ENCODE measurements around the gene ZEB2. TPM values are rescaled to one million over a fixed set of nuclear protein-coding genes. Genes with fewer than 3 reads are reported as not detected.

ZEB2 gene
- total RNA-seq, 2 donors from 2014 or later, result 49.5 to 61.1 TPM

GRCh38 chr2:144507441-144508171, 12.3 kb downstream of the ZEB2 start:
- ATAC-seq (no peak), DNase-seq (no peak)
- Mint-ChIP-seq H3K4me1 (peaks cover 10% of the 10 kb centered on the region), H3K27me3 (peaks cover 56% of the 10 kb centered on the region), H3K36me3 (ENCODE audit: low read depth) (no peaks in the 10 kb centered on the region), H3K4me3 (no peak overlapping the region), H3K27ac (peak overlapping the region; percentile 9)
- H3K9me3 ChIP-seq (ENCODE audit: control insufficient read depth, low read length, poor library complexity, severe bottlenecking), result no peaks in the 10 kb centered on the region

GRCh38 chr2:144505245-144505831, 14.6 kb downstream of the ZEB2 start:
- H3K36me3 Mint-ChIP-seq (ENCODE audit: low read depth), result no peaks in the 10 kb centered on the region
- no peak for DNase-seq
- H3K27me3 Mint-ChIP-seq, result peaks cover 46% of the 10 kb centered on the region
- no peak overlapping the region for H3K4me3 Mint-ChIP-seq
- H3K9me3 ChIP-seq (ENCODE audit: control insufficient read depth, low read length, poor library complexity, severe bottlenecking), result no peaks in the 10 kb centered on the region
- ATAC-seq, result peak; percentile 32
- peaks cover 3% of the 10 kb centered on the region for H3K4me1 Mint-ChIP-seq
- no peak overlapping the region for H3K27ac Mint-ChIP-seq

GRCh38 chr2:144504218-144504641, 15.7 kb downstream of the ZEB2 start:
- Mint-ChIP-seq H3K27me3 (peaks cover 41% of the 10 kb centered on the region), H3K36me3 (ENCODE audit: low read depth) (no peaks in the 10 kb centered on the region), H3K4me3 (no peak overlapping the region), H3K27ac (no peak overlapping the region), H3K4me1 (peaks cover 3% of the 10 kb centered on the region)
- DNase-seq (no peak), ATAC-seq (no peak)
- H3K9me3 ChIP-seq (ENCODE audit: control insufficient read depth, low read length, poor library complexity, severe bottlenecking), result no peaks in the 10 kb centered on the region

GRCh38 chr2:144503242-144503641, 16.7 kb downstream of the ZEB2 start:
- Mint-ChIP-seq H3K27me3 (peaks cover 31% of the 10 kb centered on the region), H3K36me3 (ENCODE audit: low read depth) (no peaks in the 10 kb centered on the region), H3K4me1 (peaks cover 3% of the 10 kb centered on the region), H3K4me3 (no peak overlapping the region), H3K27ac (no peak overlapping the region)
- ATAC-seq, result no peak
- no peak for DNase-seq
- H3K9me3 ChIP-seq (ENCODE audit: control insufficient read depth, low read length, poor library complexity, severe bottlenecking), result no peaks in the 10 kb centered on the region

- no peaks in the 10 kb centered on the region for H3K9me3 ChIP-seq (ENCODE audit: control insufficient read depth, low read length, poor library complexity, severe bottlenecking)
- DNase-seq (no peak), ATAC-seq (no peak)
- Mint-ChIP-seq H3K4me1 (peaks cover 3% of the 10 kb centered on the region), H3K36me3 (ENCODE audit: low read depth) (no peaks in the 10 kb centered on the region), H3K4me3 (no peak overlapping the region), H3K27me3 (peaks cover 22% of the 10 kb centered on the region), H3K27ac (no peak overlapping the region)
Measured at GRCh38 chr2:144502369-144502768, 17.6 kb downstream of the ZEB2 start.

- Mint-ChIP-seq H3K27ac (no peak overlapping the region), H3K4me1 (peaks cover 3% of the 10 kb centered on the region), H3K4me3 (no peak overlapping the region), H3K36me3 (ENCODE audit: low read depth) (no peaks in the 10 kb centered on the region), H3K27me3 (peaks cover 19% of the 10 kb centered on the region)
- DNase-seq (no peak), ATAC-seq (no peak)
- H3K9me3 ChIP-seq (ENCODE audit: control insufficient read depth, low read length, poor library complexity, severe bottlenecking), result no peaks in the 10 kb centered on the region
Measured at GRCh38 chr2:144501627-144502026, 18.3 kb downstream of the ZEB2 start.

GRCh38 chr2:144501118-144501517, 18.8 kb downstream of the ZEB2 start:
- no peak overlapping the region for H3K27ac Mint-ChIP-seq
- H3K9me3 ChIP-seq (ENCODE audit: control insufficient read depth, low read length, poor library complexity, severe bottlenecking), result no peaks in the 10 kb centered on the region
- peaks cover 3% of the 10 kb centered on the region for H3K4me1 Mint-ChIP-seq
- no peaks in the 10 kb centered on the region for H3K36me3 Mint-ChIP-seq (ENCODE audit: low read depth)
- H3K4me3 Mint-ChIP-seq, result no peak overlapping the region
- ATAC-seq (no peak), DNase-seq (no peak)
- H3K27me3 Mint-ChIP-seq, result peaks cover 19% of the 10 kb centered on the region

GRCh38 chr2:144500563-144500962, 19.4 kb downstream of the ZEB2 start:
- Mint-ChIP-seq H3K4me3 (no peak overlapping the region), H3K36me3 (ENCODE audit: low read depth) (no peaks in the 10 kb centered on the region), H3K27ac (no peak overlapping the region), H3K27me3 (peaks cover 19% of the 10 kb centered on the region), H3K4me1 (peaks cover 3% of the 10 kb centered on the region)
- no peak for DNase-seq
- no peaks in the 10 kb centered on the region for H3K9me3 ChIP-seq (ENCODE audit: control insufficient read depth, low read length, poor library complexity, severe bottlenecking)
- no peak for ATAC-seq

GRCh38 chr2:144498277-144498676, 21.6 kb downstream of the ZEB2 start:
- no peaks in the 10 kb centered on the region for H3K9me3 ChIP-seq (ENCODE audit: control insufficient read depth, low read length, poor library complexity, severe bottlenecking)
- Mint-ChIP-seq H3K4me1 (peaks cover 2% of the 10 kb centered on the region), H3K4me3 (no peak overlapping the region), H3K27me3 (peaks cover 8% of the 10 kb centered on the region), H3K27ac (no peak overlapping the region), H3K36me3 (ENCODE audit: low read depth) (no peaks in the 10 kb centered on the region)
- DNase-seq, result no peak
- ATAC-seq, result no peak

GRCh38 chr2:144496977-144497598, 22.8 kb downstream of the ZEB2 start:
- no peaks in the 10 kb centered on the region for H3K9me3 ChIP-seq (ENCODE audit: control insufficient read depth, low read length, poor library complexity, severe bottlenecking)
- Mint-ChIP-seq H3K36me3 (ENCODE audit: low read depth) (no peaks in the 10 kb centered on the region), H3K27ac (peak overlapping the region; percentile 67), H3K27me3 (peaks cover 18% of the 10 kb centered on the region), H3K4me3 (no peak overlapping the region), H3K4me1 (peaks cover 2% of the 10 kb centered on the region)
- no peak for DNase-seq
- ATAC-seq, result no peak

GRCh38 chr2:144496092-144496976, 23.6 kb downstream of the ZEB2 start:
- no peak overlapping the region for H3K4me3 Mint-ChIP-seq
- H3K27me3 Mint-ChIP-seq, result peaks cover 18% of the 10 kb centered on the region
- peak overlapping the region; percentile 67 for H3K27ac Mint-ChIP-seq
- DNase-seq (no peak), ATAC-seq (no peak)
- peaks cover 2% of the 10 kb centered on the region for H3K4me1 Mint-ChIP-seq
- no peaks in the 10 kb centered on the region for H3K36me3 Mint-ChIP-seq (ENCODE audit: low read depth)
- no peaks in the 10 kb centered on the region for H3K9me3 ChIP-seq (ENCODE audit: control insufficient read depth, low read length, poor library complexity, severe bottlenecking)

GRCh38 chr2:144495227-144496091, 24.5 kb downstream of the ZEB2 start:
- no peak overlapping the region for H3K27ac Mint-ChIP-seq
- no peak overlapping the region for H3K4me3 Mint-ChIP-seq

More at GRCh38 chr2:144495227-144496091, 24.5 kb downstream of the ZEB2 start:
- Mint-ChIP-seq H3K36me3 (ENCODE audit: low read depth) (no peaks in the 10 kb centered on the region), H3K4me1 (peaks cover 2% of the 10 kb centered on the region), H3K27me3 (peaks cover 17% of the 10 kb centered on the region)
- no peak for ATAC-seq
- no peaks in the 10 kb centered on the region for H3K9me3 ChIP-seq (ENCODE audit: control insufficient read depth, low read length, poor library complexity, severe bottlenecking)
- DNase-seq, result no peak
